SHP77 (cell line): Measurements from ENCODE around the gene AGBL5.
"Not testable (repeated sequence)": the region's sequence is repeated elsewhere in the genome, so short reads cannot be mapped to it uniquely, and the experiment has no call there.

Experiments used
- DNase-seq, 2 experiments: peaks; one replicate each; lab custom pipeline; 2025; lab: John Stamatoyannopoulos, UW

AGBL5 gene

DNA sequence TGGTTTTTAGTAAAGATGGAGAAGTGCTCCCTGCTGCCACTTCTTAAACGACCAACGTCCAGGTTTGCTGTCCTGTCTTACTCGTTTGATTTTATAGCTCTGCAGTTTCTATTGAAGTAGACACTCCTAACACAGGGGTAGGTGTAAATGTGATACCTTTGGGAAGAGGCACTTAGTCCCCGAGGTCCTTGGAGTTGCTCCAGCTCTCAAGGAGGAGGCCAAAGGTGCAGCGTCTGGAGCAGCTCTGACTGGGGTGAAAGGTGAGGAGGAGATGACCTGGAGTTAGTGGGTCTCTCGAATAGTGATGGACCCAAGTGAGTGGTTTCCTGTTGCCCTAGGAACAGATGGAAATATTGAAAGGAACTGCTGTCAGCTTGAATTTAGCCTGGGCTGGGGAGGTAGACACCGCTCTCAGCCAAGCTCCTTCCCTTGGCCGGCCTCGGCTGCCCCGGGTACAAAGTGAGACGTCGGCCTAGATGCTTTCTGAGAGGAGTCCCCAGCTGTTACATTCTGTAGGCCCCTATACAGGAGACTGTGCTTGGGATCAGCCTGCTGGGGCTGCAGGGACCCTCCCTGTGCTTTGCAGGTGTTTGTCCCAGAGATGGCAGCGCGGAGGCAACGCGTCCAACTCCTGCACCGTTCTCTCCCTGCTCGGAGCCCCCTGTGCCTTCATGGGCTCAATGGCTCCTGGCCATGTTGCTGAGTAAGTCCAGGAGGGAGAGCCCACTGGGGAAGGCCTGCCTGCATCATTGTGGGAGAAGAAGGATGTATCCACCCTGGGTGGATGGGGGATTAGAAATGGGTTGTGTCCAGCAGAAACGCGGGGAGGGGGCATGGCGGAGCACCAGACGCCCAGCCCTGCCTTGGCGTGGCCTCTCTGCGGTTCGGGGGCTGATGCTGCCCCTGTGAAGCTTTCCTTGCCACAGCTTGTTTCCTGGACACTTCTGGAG lies 40.6 kb downstream of the AGBL5 start:
- no peak for DNase-seq

DNA sequence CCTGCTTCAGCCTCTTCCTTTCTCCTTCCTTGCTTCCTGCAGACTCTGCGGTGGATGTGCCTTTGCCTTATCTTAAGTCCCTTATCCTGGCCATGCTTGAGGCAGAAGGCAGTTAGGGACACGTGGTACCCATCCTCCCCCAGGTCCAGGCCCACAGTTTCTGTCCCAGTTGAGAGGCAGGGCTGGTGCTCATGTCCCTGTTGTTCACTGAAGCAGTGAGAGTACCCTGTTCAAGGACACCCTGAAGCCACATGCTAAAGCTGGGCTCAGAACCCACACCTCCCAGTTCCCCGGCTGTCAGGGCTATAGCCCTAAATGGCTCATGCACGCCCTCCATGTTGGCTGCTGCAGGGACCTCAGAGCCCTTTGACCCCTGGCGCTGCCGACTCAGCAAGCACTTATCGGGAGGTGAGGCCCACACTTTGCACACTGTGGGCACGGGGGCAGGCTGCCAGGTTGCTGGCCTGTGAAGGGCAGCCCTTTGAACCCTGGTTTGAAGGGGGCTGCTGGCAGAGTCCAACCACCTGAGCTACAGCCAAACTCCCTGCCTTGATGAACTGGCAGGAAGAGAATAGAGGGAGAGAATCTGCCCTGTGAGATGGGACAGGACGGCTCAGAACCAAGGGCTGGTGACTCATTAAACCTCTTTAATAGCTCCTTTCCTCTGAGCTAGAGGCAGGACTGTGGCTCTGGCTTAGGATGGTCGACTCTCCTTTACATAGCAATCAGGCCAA lies 41.4 kb downstream of the AGBL5 start:
- no peak for DNase-seq

DNA sequence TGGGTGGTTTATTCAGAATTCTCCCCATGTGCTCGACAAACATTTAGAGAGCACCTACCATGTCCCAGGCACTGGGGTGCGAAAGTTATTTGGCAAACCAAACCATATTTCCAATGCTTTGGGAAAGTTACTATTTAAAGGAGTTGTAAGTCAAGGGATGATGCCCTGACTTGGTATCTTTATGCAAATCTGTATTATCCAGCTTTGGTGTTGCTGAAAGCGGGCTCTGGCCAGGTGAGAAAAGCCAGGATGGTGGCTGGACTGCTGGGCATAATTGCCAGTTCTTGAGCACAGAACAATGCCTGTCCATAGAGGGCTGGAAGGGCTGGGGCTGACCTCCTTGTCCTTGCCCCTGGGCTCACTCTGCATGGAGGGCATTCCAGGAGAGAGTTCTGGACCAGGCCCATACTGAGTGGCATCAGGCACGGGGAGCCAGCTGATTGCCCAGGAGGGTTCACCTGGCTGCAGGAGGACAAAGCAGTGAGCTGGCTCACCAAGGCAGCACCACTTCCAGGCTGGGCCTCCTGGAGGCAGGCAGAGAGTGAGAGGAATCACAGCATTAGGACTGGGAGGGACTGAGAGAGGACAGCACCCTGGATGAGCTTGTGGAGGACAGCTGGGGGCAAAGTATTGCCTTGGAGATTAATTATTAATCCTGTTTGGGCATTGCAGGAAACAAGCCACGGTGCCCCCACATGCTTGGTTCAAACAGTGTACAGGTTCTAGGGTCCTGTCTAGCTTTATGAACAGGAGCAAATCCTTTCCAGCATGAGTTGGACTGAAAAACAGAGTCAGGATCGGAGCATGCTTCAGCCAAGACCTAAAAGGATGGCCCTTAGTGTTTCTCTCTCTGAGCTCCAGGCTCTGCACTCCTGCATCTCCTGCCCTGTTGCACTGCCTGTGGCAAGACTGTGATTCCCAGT lies 42.2 kb downstream of the AGBL5 start:
- DNase-seq: no peak

DNA sequence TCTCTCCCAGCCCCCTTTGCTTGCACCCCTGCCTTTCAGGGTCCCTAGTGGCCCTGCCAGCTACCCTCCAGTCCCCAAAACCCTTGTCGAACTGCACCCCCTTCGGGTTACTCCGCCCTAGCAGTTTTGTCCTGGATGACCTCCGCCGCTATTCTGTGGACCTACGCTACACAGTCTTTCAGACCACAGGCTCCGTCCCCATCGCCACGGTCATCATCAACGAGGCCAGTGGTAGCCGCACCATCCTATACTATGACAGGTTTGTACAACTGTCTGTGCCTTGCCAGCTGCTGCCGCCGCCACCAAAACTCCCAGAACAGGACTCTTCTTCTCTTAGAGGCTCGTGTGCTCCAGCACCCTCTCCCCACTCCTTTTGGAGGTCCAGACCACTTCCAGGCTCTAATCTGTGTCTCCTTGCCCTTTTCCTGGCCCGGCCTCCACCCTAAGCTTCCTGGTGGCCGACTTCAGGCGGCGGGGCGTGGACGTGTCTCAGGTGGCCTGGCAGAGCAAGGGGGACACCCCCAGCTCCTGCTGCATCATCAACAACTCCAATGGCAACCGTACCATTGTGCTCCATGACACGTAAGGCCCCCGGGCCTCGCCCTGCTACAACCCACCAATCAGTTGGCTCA lies 43.0 kb downstream of the AGBL5 start:
- no peak for DNase-seq

DNA sequence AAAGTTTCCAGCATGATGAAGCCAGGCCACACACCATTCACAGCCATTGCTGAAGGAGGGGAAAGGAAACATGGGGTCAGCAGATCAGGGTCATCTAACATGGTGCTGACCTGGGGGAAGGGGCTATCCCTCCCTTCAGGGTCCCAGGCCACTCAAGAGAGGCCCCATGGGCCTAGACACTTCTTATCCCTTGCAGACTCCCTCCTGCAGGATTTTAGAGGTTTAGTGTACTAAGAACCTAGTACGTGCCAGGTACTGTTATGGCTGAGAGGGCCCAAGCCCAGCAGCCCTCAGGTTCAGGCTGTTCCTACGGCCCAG lies 43.9 kb downstream of the AGBL5 start:
- no peak for DNase-seq

DNA sequence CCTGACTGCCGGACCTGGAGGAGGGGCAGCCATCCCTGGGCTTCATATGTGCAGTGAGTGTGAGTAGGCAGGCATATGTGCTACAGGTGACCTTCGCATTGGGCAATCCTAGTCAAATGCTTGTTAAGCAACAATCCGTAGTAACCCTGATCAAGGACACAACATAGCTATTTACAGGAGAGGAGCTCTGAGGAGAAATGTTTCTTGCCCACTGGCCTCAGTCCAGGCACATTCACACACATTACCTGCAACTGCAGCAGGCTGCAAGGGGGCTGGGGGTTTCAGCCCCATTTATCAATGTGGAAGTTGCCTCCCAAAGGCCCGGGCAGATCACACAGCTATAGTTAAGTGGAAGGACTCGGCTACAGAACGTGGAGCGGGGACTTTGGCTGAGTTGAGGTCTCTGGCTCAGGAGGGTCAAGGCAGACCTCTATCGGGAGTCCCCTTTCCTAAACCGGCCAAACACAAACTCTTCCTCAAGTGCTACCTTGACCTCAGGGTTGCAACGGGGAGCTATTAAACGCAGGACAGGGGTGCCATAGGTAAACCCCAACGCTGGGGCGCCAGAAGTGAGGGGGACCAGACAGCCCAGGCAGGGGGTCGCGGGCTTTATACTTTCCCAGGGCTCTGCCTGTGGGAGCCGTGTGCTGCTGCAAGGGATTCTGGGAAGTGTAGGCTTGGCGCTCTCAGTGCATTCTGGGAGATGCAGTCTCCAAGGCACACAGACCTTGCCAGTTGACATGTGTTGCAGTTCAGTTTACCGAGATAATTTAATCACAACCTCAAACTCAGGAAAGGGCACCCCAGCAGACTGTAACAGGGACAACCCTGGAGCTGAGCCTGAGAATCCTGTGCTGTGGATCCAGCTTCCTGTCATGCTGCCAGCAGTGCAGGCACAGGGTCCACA lies 44.5 kb downstream of the AGBL5 start:
- peak; percentile 40 to 56 for DNase-seq

DNA sequence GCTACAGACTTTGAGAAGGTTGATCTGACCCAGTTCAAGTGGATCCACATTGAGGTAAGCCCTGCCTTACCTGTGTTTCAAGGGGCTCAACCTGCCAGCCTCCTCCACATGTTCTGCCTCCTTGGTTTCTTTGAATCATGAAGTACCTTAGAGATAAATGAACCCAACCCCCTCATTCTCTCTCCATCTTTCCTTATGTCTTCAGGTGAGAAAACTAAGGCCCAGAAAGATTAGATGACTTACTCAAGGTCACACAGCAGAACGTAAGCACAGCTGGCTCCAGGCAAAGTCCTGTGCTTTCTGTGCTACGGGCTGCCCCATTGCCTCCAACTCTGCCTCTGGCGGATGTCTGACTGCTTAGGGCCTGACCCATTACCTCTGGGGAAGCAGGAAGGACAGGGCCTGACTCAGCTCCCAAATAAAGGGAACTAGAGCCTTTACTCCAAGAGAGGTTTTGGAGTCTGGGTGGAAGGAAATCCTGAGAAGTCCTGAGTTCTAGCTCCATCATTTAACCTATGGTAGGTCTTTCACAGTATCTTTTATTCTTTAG lies 45.4 kb downstream of the AGBL5 start:
- no peak for DNase-seq

DNA sequence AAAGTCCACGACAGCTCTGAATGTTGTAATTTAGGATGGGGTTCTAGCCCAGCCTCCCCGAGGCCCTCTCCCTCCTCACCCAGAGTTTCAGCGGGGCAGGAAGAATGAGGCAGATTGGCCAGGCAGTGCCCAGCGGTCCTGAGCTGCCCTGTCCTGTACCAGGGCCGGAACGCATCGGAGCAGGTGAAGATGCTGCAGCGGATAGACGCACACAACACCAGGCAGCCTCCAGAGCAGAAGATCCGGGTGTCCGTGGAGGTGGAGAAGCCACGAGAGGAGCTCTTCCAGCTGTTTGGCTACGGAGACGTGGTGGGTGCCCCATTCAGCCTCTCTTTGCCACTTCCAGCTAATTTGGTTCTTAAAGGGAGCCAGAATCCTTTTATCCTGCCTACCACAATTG lies 45.9 kb downstream of the AGBL5 start:
- no peak for DNase-seq

DNA sequence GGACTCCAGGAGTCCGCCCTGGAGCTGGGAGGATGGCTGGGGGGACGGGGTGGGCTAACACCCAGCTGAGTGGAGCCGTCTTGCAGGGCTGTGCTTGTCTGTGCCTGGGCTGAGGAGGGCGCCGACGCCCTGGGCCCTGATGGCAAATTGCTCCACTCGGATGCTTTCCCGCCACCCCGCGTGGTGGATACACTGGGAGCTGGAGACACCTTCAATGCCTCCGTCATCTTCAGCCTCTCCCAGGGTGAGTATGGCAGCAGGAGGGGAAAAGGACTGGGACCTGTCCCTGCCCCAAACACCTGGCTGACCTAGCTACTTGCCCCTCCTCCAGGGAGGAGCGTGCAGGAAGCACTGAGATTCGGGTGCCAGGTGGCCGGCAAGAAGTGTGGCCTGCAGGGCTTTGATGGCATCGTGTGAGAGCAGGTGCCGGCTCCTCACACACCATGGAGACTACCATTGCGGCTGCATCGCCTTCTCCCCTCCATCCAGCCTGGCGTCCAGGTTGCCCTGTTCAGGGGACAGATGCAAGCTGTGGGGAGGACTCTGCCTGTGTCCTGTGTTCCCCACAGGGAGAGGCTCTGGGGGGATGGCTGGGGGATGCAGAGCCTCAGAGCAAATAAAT lies 48.0 kb downstream of the AGBL5 start:
- DNase-seq: no peak

DNA sequence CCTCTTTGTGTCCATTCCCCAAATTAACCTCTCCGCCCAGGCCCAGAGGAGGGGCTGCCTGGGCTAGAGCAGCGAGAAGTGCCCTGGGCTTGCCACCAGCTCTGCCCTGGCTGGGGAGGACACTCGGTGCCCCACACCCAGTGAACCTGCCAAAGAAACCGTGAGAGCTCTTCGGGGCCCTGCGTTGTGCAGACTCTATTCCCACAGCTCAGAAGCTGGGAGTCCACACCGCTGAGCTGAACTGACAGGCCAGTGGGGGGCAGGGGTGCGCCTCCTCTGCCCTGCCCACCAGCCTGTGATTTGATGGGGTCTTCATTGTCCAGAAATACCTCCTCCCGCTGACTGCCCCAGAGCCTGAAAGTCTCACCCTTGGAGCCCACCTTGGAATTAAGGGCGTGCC lies 48.6 kb downstream of the AGBL5 start:
- DNase-seq: no peak

DNA sequence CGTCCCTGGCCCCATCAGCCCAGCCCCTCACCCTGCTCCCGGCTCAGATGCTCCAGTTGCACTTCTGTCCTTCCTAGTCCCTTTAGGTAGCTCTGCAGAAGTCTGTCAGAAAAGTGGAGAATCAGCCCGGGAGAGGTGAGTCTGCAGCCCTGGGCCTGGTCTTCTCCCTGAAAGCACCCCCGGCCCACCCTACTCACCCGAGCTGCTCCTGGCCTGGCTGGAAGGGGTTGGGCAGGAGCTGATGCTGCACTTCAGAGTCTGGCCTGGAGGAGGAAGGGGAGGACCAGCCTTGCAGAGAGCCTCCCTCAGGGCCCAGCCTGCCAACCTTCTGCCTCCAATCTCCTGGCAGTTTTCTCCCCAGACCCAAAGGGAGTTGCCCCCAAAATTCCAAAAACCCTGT lies 50.9 kb downstream of the AGBL5 start:
- no peak for DNase-seq

DNA sequence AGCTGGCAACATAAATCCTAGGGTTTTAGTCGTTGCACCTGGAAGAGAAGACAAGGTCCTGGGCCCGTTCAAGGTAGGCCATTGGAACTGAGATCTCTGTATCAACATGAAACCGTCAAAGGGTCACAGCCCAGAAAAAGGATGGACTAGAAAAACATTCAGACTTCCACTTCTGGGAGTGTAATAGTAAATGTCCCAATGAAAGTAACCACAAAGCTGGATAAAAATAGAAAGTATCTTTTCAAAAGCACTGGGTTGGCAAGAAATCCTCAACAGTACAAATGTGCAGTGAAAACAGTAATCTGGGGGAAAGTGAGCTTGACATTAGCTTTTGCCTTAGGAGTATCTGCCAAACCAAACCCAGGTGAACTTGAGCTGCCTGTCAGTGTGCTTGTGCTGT lies 54.5 kb downstream of the AGBL5 start:
- no peak for DNase-seq

DNA sequence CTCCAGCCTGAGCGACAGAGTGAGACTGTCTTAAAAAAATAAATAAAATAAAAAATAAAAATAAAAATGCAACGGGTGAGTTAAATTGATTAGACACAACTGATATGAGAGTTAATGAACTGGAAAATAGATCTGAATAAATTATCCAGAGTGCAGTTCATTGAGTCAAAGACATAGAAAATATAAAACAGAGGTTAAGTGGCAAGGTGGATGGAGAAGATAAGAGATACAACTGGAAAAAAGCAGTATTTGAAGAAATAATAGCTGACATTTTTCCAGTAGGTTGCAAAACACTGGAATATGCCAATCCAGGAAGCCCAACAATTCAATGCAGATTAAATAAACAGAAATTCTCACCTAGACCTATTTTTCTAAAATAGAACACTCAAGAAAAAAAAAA lies 56.8 kb downstream of the AGBL5 start:
- no peak for DNase-seq

DNA sequence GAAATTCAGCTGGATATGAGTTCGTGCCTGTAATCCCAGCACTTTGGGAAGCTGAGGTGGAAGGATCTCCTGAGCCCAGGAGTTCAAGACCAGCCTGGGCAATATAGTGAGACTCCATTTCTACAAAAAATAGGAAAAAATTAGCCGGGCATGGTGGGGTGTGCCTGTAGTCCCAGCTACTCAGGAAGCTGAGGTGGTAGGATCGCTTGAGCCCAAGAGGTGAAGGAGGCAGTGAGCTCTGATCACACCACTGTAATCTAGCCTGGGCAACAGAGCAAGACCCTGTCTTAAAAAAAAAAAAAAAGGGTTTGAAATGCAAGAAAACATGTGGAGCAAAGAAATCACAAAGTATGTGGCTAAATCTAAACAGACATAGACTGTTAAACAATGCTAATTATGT lies 57.6 kb downstream of the AGBL5 start:
- no peak for DNase-seq

DNA sequence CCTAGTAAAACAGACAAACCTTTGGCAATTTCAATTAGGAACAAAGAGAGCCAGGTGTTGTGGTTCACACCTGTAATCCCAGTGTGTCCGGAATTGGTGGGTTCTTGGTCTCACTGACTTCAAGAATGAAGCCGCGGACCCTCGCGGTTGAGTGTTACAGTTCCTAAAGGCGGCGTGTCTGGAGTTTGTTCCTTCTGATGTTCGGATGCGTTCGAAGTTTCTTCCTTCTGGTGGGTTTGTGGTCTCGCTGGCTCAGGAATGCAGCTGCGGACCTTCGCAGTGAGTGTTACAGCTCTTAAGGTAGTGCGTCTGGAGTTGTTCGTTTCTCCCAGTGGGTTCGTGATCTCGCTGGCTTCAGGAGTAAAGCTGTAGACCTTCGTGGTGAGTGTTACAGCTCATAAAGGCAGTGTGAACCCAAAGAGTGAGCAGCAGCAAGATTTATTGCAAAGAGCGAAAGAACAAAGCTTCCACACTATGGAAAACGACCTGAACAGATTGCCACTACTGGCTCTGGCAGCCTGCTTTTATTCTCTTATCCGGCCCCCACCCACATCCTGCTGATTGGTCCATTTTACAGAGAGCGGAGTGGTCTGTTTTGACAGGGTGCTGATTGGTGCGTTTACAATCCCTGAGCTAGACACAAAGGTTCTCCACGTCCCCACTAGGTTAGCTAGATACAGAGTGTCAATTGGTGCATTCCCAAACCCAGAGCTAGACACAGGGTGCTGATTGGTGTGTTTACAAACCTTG lies 59.3 kb downstream of the AGBL5 start:
- DNase-seq: not testable (repeated sequence)

DNA sequence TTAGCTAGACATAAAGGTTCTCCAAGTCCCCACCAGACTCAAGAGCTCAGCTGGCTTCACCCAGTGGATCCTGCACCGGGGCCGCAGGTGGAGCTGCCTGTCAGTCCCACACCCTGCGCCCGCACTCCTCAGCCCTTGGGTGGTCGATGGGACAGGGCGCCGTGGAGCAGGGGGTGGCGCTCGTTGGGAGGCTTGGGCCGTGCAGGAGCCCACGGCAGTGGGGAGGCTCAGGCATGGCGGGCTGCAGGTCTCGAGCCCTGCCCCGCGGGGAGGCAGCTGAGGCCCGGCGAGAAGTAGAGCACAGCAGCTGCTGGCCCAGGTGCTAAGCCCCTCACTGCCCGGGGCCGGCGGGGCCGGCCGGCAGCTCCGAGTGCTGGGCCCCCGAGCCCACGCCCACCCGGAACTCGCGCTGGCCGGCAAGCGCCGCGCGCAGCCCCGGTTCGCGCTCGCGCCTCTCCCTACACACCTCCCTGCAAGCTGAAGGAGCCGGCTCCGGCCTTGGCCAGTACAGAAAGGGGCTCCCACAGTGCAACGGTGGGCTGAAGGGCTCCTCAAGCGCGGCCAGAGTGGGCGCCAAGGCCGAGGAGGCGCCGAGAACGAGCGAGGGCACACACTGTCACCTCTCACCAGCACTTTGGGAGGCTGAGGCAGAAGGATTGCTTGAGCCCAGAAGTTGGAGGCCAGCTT lies 60.1 kb downstream of the AGBL5 start:
- not testable (repeated sequence) for DNase-seq

DNA sequence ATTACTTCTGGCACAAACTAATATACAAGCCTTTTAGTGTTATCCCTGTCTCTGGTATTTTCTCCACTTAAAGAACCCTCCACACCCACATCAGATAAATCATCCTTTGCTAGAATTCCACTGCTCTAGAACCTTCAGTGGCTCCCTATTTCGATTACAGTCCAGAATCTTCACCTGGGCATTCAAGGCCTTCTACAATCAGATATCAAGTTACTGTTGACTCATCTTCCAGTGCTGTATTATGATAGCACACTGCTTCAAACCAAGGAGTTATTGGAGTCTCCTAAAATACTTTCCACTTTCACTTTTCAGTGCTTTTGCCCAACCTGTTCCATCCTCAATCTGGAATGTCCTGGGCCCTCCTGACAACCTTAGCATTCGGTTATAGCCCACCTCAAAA lies 64.1 kb downstream of the AGBL5 start:
- DNase-seq: no peak

DNA sequence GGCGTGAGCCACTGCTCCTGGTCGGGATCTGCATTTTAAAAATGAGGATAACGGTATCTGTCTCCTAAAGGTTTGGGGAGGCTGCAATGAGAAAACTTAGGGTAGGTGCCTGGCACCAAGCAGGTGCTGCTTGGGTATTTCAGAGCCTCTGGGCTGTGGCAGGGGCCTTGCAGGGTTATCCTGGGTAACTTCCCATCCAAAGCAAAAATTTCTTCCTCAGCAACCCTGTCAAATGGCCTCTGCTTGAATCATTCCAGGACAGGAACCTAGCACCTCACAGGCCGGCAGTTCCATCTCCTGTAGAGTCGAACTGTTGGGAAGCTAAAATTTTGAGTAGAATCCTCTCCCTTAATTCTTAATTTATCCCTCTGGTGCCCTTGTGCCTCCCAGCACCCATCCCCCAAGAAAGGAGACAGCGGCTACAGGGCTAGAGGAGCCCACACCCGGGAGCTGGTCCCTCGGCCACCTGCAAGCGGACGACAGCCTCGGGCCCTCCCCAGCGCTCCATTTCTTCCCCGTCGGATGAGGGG lies 66.6 kb downstream of the AGBL5 start:
- no peak for DNase-seq
